Smooth muscle cell (in vitro differentiated cells): ENCODE measurements around the gene UCHL3. TPM values are rescaled to one million over a fixed set of nuclear protein-coding genes. Genes with fewer than 3 reads are reported as not detected.

ENCODE experiments used
- DNase-seq: peaks from one replicate; lab custom pipeline; 2025; ENCODE audit not compliant: unreplicated experiment; lab: John Stamatoyannopoulos, UW
- H2AFZ ChIP-seq: fragments of 200-600 bp; sonication (generic); 2 replicates; pipeline ENCODE4 v1.6.0; 2016; ENCODE audit warnings: antibody characterized with exemption, low read depth, mild to moderate bottlenecking
- H3F3A ChIP-seq: fragments of 200-600 bp; sonication (generic); 2 replicates; pipeline ENCODE4 v1.6.0; 2017; ENCODE audit warnings: antibody characterized with exemption, low read depth
- H3K27ac ChIP-seq: fragments of 200-600 bp; sonication (generic); 2 replicates; pipeline ENCODE4 v1.5.1; 2016; ENCODE audit warnings: low read depth, mild to moderate bottlenecking
- H3K27me3 ChIP-seq: fragments of 200-600 bp; sonication (generic); 2 replicates; pipeline ENCODE4 v1.6.1; 2016; ENCODE audit warnings: low read depth, mild to moderate bottlenecking
- H3K36me3 ChIP-seq: fragments of 200-600 bp; sonication (generic); 2 replicates; pipeline ENCODE4 v1.5.1; 2016; ENCODE audit warnings: low read depth
- H3K4me1 ChIP-seq: fragments of 200-600 bp; sonication (generic); 2 replicates; pipeline ENCODE4 v1.5.1; 2016; ENCODE audit warnings: low read depth
- H3K4me2 ChIP-seq: fragments of 200-600 bp; sonication (generic); 2 replicates; pipeline ENCODE4 v1.6.0; 2016; ENCODE audit warnings: mild to moderate bottlenecking
- H3K4me3 ChIP-seq: fragments of 200-600 bp; sonication (generic); 2 replicates; pipeline ENCODE4 v1.5.1; 2016; ENCODE audit warnings: mild to moderate bottlenecking
- H3K79me2 ChIP-seq: fragments of 200-600 bp; sonication (generic); 2 replicates; pipeline ENCODE4 v1.6.0; 2016; ENCODE audit warnings: low read depth, mild to moderate bottlenecking
- H3K9ac ChIP-seq: fragments of 200-600 bp; sonication (generic); 2 replicates; pipeline ENCODE4 v1.6.0; 2016; ENCODE audit warnings: low read depth
- H3K9me3 ChIP-seq: fragments of 200-600 bp; sonication (generic); replicated peaks from 2 replicates; pipeline ENCODE4 v1.5.1; 2016; ENCODE audit warnings: low read depth
- H4K20me1 ChIP-seq: fragments of 200-600 bp; sonication (generic); 2 replicates; pipeline ENCODE4 v1.6.0; 2016; ENCODE audit warnings: low read depth
- CTCF ChIP-seq: fragments of 200-600 bp; sonication (generic); IDR thresholded peaks from 2 replicates; pipeline ENCODE4 v1.5.1; 2017; ENCODE audit warnings: borderline replicate concordance, mild to moderate bottlenecking, antibody characterized with exemption; ENCODE audit not compliant: insufficient read depth, poor library complexity, severe bottlenecking
- WGBS: methylation state at CpG from one replicate; pipeline ENCODE4 v1.1.7; 2016; ENCODE audit warnings: low lambda C conversion rate; 5-methylcytosine and 5-hydroxymethylcytosine counted together
- polyA plus RNA-seq: library from polyadenylated mRNA; unstranded; fragments of >200 nt; fragmentation: Nextera tagmentation; extraction: Ambion mirVana; gene quantifications from 2 replicates; pipeline ENCODE4 v1.2.1, GENCODE V29; 2016
- total RNA-seq: library from RNA; depleted of rRNA; stranded (reverse); fragments of >200 nt; gene quantifications from 2 replicates; pipeline ENCODE4 v1.2.3, GENCODE V29; 2014

UCHL3 gene
- total and polyA plus RNA-seq, 2 experiments from 2014 or later: 47.3 to 50.9 TPM

DNA sequence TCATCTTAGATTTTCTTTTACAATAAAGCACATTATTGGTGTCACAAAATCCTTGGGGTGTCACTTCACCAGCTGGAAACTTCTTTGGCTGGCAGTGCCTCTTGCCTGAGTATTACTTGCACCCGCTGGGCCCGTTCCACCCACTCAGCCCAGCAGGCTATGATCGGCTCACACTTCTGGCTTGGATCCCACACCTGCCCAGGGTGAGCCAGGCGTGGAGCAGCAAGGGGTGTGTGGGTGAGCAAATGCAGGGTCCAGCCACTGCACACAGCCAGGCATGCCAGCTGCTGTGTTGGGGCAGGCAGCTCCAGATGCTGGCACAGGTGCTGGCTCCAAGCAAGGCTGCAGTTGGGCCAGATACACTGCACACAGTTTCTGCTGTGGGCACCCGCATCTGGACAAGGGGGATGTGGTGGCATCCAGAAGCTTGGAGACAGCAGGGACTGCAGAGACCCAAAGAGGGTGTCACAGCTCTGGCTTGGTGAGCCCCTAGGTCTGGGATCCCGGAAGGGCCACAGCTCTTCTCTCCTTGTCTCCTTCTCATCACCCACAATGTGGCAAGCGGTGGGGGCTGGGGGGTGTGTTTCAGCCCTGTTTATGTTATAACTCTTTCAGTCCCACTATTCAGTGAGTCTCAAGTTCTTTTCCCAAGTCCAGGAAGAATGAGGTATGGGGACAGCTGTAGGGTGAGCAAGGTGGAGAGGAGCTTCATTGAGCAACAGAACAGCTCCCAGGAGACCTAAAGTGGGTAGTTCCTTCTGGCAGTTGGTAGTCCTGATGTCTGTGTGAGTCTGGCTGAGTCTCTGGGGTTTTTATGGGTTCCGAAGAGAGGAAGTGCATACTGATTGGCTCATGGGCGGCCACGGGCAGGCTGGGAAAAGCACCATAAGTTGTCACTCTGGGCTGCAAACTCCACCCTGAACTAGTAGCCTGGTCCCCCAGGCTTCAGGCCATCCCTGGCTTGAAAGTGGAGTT lies 42.3 kb upstream of the UCHL3 start:
- no peaks in the 10 kb centered on the region for H3K9me3 ChIP-seq
- H4K20me1 ChIP-seq: no peaks in the 10 kb centered on the region
- no peaks in the 10 kb centered on the region for H3K27me3 ChIP-seq
- TF ChIP-seq CTCF: no peak
- H3K27ac ChIP-seq: no peak overlapping the region
- DNase-seq: no peak
- H3K4me2 ChIP-seq: no peak overlapping the region
- no peaks in the 10 kb centered on the region for H3F3A ChIP-seq
- no peaks in the 10 kb centered on the region for H3K79me2 ChIP-seq
- H3K4me3 ChIP-seq: no peak overlapping the region
- no peaks in the 10 kb centered on the region for H3K4me1 ChIP-seq
- no peak overlapping the region for H2AFZ ChIP-seq
- WGBS: 93% methylated on average over 10 of the region's 10 CpGs
- no peaks in the 10 kb centered on the region for H3K36me3 ChIP-seq
- no peak overlapping the region for H3K9ac ChIP-seq

DNA sequence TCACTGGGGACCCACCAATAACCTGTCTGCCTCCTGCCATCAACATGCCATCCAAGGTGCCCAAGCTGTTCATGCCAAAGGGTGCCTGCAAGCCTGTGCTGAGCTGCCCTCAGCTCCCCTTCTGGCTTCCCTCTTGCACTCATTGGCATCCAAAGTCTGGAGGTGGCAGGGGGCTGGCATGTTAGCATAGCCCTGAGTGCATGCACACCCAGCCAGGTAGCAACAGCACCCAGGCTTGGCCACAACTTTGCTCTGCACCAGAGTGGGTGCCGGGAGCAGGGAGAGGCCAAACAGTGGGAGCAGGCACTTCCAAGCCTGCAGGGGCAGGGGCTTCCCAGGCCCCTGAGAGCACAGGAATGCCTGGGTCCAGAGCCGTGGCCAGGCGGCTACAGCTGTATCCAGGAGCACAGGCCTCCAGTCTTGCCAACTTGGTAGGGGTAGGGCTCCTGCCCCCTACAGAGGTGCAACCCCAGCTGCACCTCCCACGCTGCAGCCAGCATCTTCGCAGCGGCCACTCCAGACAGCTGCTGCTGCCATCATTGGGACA lies 41.5 kb upstream of the UCHL3 start:
- Histone ChIP-seq H2AFZ (no peak overlapping the region), H3K4me1 (no peaks in the 10 kb centered on the region), H3K9ac (no peak overlapping the region), H3K4me3 (no peak overlapping the region), H3K36me3 (no peaks in the 10 kb centered on the region), H3K27me3 (no peaks in the 10 kb centered on the region), H3K79me2 (no peaks in the 10 kb centered on the region), H4K20me1 (no peaks in the 10 kb centered on the region), H3K27ac (no peak overlapping the region), H3F3A (no peaks in the 10 kb centered on the region), H3K4me2 (no peak overlapping the region), H3K9me3 (no peaks in the 10 kb centered on the region)
- 93% methylated on average over 6 of the region's 6 CpGs for WGBS
- DNase-seq: no peak
- TF ChIP-seq CTCF: no peak

- Histone ChIP-seq H3K36me3 (no peaks in the 10 kb centered on the region), H3K4me2 (no peak overlapping the region), H3K4me1 (no peaks in the 10 kb centered on the region), H3K27ac (no peak overlapping the region), H3K9ac (no peak overlapping the region), H3K4me3 (no peak overlapping the region), H3F3A (no peaks in the 10 kb centered on the region), H2AFZ (no peak overlapping the region), H3K27me3 (no peaks in the 10 kb centered on the region), H3K9me3 (no peaks in the 10 kb centered on the region), H3K79me2 (no peaks in the 10 kb centered on the region), H4K20me1 (no peaks in the 10 kb centered on the region)
- no peak for TF ChIP-seq CTCF
- WGBS: 91% methylated on average over 3 of the region's 3 CpGs
- no peak for DNase-seq
Measured at GRCh38 chr13:75511051-75511625, 38.5 kb upstream of the UCHL3 start.
